IMR-90 (cell line): ENCODE measurements around the gene PRIMA1. TPM values are rescaled to one million over a fixed set of nuclear protein-coding genes. Genes with fewer than 3 reads are reported as not detected.

ENCODE experiments used
- ATAC-seq: fragments of 200-7000 bp; cut with Tn5 transposase; 2 replicates; pipeline ENCODE4 v1.9.1; 2020; ENCODE audit warnings: low read depth, mild to moderate bottlenecking, moderate library complexity
- BruUV-seq: library from RNA; stranded (reverse); fragments of 400-500 nt; replicated peaks from 2 replicates; lab custom pipeline; 2021; lab: Mats Ljungman, UMichigan
- CTCF ChIA-PET: fragments of 300-600 bp; formaldehyde crosslinking; extraction: SDS; loops from one replicate; lab custom pipeline; 2021; ENCODE audit warnings: antibody characterized with exemption; lab: Yijun Ruan, JAX
- POLR2A ChIA-PET: fragments of 300-600 bp; sonication (Branson Sonifier 250); formaldehyde crosslinking; loops from one replicate; lab custom pipeline; 2022; ENCODE audit warnings: antibody characterized with exemption; ENCODE audit not compliant: unreplicated experiment; lab: Charles Lee
- DNase-seq: peaks from one replicate; pipeline ENCODE4 v3.0.0; 2013
- H2AFZ ChIP-seq: replicated peaks from 2 replicates; pipeline ENCODE3; 2013; ENCODE audit warnings: low read length, mild to moderate bottlenecking; ENCODE audit not compliant: poor library complexity
- H2AK5ac ChIP-seq: 2 replicates; pipeline ENCODE4 v1.6.1; 2013; ENCODE audit warnings: low read depth, low read length, inconsistent platforms
- H2AK9ac ChIP-seq: replicated peaks from 2 replicates; pipeline ENCODE3; 2013; ENCODE audit warnings: mild to moderate bottlenecking, low read depth, low read length, moderate library complexity; ENCODE audit not compliant: poor library complexity
- H2BK120ac ChIP-seq: 2 replicates; pipeline ENCODE4 v1.6.1; 2013; ENCODE audit warnings: low read depth, low read length, inconsistent platforms
- H2BK15ac ChIP-seq: 3 replicates; pipeline ENCODE4 v1.6.1; 2013; ENCODE audit warnings: low read depth, low read length, inconsistent platforms
- H2BK20ac ChIP-seq: 2 replicates; pipeline ENCODE4 v1.6.1; 2013; ENCODE audit warnings: low read depth, mild to moderate bottlenecking, inconsistent platforms, low read length, moderate library complexity
- H2BK5ac ChIP-seq: 2 replicates; pipeline ENCODE4 v1.6.1; 2013; ENCODE audit warnings: mild to moderate bottlenecking, low read depth, low read length, inconsistent platforms; ENCODE audit not compliant: poor library complexity, severe bottlenecking
- H3K14ac ChIP-seq: replicated peaks from 2 replicates; pipeline ENCODE4 v1.6.1; 2013; ENCODE audit warnings: low read depth, low read length, inconsistent platforms
- H3K18ac ChIP-seq: 2 replicates; pipeline ENCODE4 v1.6.1; 2013; ENCODE audit warnings: low read depth, low read length, control low read depth
- H3K23ac ChIP-seq: 2 replicates; pipeline ENCODE4 v1.6.1; 2013; ENCODE audit warnings: low read depth, low read length, inconsistent platforms
- H3K27ac ChIP-seq: 2 replicates; pipeline ENCODE4 v1.5.1; 2013; ENCODE audit warnings: mild to moderate bottlenecking, control low read depth, low read length; ENCODE audit not compliant: insufficient read depth
- H3K27me3 ChIP-seq: 2 replicates; pipeline ENCODE4 v1.6.1; 2013; ENCODE audit warnings: low read length; ENCODE audit not compliant: control insufficient read depth, insufficient read depth
- H3K36me3 ChIP-seq: 2 replicates; pipeline ENCODE4 v1.6.1; 2013; ENCODE audit warnings: low read length, mixed read lengths; ENCODE audit not compliant: control insufficient read depth, insufficient read depth
- H3K4ac ChIP-seq: 2 replicates; pipeline ENCODE4 v1.6.1; 2013; ENCODE audit warnings: low read depth, low read length, inconsistent platforms
- H3K4me1 ChIP-seq: 2 replicates; pipeline ENCODE4 v1.6.1; 2013; ENCODE audit warnings: low read length, mixed read lengths; ENCODE audit not compliant: control insufficient read depth, insufficient read depth
- H3K4me2 ChIP-seq: 2 replicates; pipeline ENCODE4 v1.6.1; 2013; ENCODE audit warnings: low read depth, mild to moderate bottlenecking, control low read depth, low read length, moderate library complexity
- H3K4me3 ChIP-seq: 2 replicates; pipeline ENCODE4 v1.5.1; 2013; ENCODE audit warnings: low read depth, mild to moderate bottlenecking, control low read depth, low read length, moderate library complexity; ENCODE audit not compliant: insufficient read depth
- H3K56ac ChIP-seq: 2 replicates; pipeline ENCODE4 v1.6.1; 2013; ENCODE audit warnings: low read length, inconsistent platforms; ENCODE audit not compliant: insufficient read depth; ENCODE audit errors: extremely low read depth
- H3K79me1 ChIP-seq, 2 experiments: 2 replicates each; pipeline ENCODE4 v1.6.1; 2013; ENCODE audit warnings: low read length in 2 of 2, inconsistent platforms in 1 of 2, low read depth in 1 of 2
- H3K9ac ChIP-seq: 2 replicates; pipeline ENCODE4 v1.6.1; 2013; ENCODE audit warnings: low read depth, low read length, control low read depth
- H3K9me1 ChIP-seq: 2 replicates; pipeline ENCODE4 v1.6.1; 2013; ENCODE audit warnings: low read length, inconsistent platforms; ENCODE audit not compliant: insufficient read depth
- H3K9me3 ChIP-seq: 2 replicates; pipeline ENCODE4 v1.6.1; 2013; ENCODE audit warnings: low read length; ENCODE audit not compliant: control insufficient read depth, insufficient read depth
- H4K20me1 ChIP-seq: 2 replicates; pipeline ENCODE4 v1.6.1; 2013; ENCODE audit warnings: low read length, inconsistent platforms; ENCODE audit not compliant: insufficient read depth
- H4K5ac ChIP-seq: 2 replicates; pipeline ENCODE4 v1.6.1; 2013; ENCODE audit warnings: mild to moderate bottlenecking, low read depth, low read length, control low read depth
- H4K8ac ChIP-seq, 2 experiments: 2 replicates each; pipeline ENCODE4 v1.6.1; 2013; ENCODE audit warnings: low read depth in 2 of 2, low read length in 2 of 2, control low read depth in 1 of 2, inconsistent platforms in 1 of 2
- H4K91ac ChIP-seq: 2 replicates; pipeline ENCODE4 v1.6.1; 2013; ENCODE audit warnings: low read depth, low read length, inconsistent platforms; ENCODE audit not compliant: insufficient read depth
- BHLHE40 ChIP-seq: fragments of 150-350 bp; IDR thresholded peaks from 2 replicates; pipeline ENCODE4 v1.6.1; 2016; ENCODE audit warnings: mild to moderate bottlenecking, low read depth, low read length
- CEBPB ChIP-seq: IDR thresholded peaks from 2 replicates; pipeline ENCODE4 v1.6.1; 2012; ENCODE audit warnings: low read depth, low read length, improper control_type of control experiment
- CHD1 ChIP-seq: IDR thresholded peaks from 2 replicates; pipeline ENCODE4 v1.6.1; 2012; ENCODE audit warnings: low read depth, low read length, improper control_type of control experiment
- CTCF ChIP-seq: conservative IDR thresholded peaks from 2 replicates; pipeline ENCODE4 v1.5.1; 2012; ENCODE audit warnings: mild to moderate bottlenecking, low read depth, low read length, improper control_type of control experiment
- ELK1 ChIP-seq: fragments of 150-350 bp; IDR thresholded peaks from 2 replicates; pipeline ENCODE4 v1.6.1; 2016; ENCODE audit warnings: low read depth, mild to moderate bottlenecking, low read length, moderate library complexity, borderline replicate concordance
- FOS ChIP-seq: fragments of 150-350 bp; IDR thresholded peaks from 2 replicates; pipeline ENCODE4 v1.6.1; 2016; ENCODE audit warnings: low read depth, low read length
- MAFK ChIP-seq: IDR thresholded peaks from 2 replicates; pipeline ENCODE4 v1.6.1; 2012; ENCODE audit warnings: low read depth, low read length, improper control_type of control experiment
- MAZ ChIP-seq: IDR thresholded peaks from 2 replicates; pipeline ENCODE4 v1.6.1; 2012; ENCODE audit warnings: low read depth, mild to moderate bottlenecking, low read length, improper control_type of control experiment, moderate library complexity, borderline replicate concordance
- MXI1 ChIP-seq: IDR thresholded peaks from 2 replicates; pipeline ENCODE4 v1.6.1; 2012; ENCODE audit warnings: low read depth, mild to moderate bottlenecking, low read length, moderate library complexity, borderline replicate concordance
- NFE2L2 ChIP-seq: fragments of 150-350 bp; IDR thresholded peaks from 2 replicates; pipeline ENCODE4 v1.6.1; 2016; ENCODE audit warnings: low read depth, mild to moderate bottlenecking, low read length
- RCOR1 ChIP-seq: IDR thresholded peaks from 2 replicates; pipeline ENCODE4 v1.6.1; 2012; ENCODE audit warnings: mild to moderate bottlenecking, low read length, improper control_type of control experiment; ENCODE audit not compliant: insufficient replicate concordance
- RFX5 ChIP-seq: IDR thresholded peaks from 2 replicates; pipeline ENCODE4 v1.8.0; 2012; ENCODE audit warnings: low read depth, mild to moderate bottlenecking, low read length, moderate library complexity
- USF2 ChIP-seq: fragments of 150-350 bp; IDR thresholded peaks from 2 replicates; pipeline ENCODE4 v1.6.1; 2017; ENCODE audit warnings: mild to moderate bottlenecking, antibody characterized with exemption, low read length, low read depth
- WGBS, 2 experiments: methylation state at CpG; one replicate each; pipeline versions ENCODE4 v1.1.5 to v1.1.7; 2013; ENCODE audit warnings: missing lambda C conversion rate in 2 of 2; ENCODE audit not compliant: insufficient read length in 1 of 2; ENCODE audit errors: extremely low coverage in 2 of 2; 5-methylcytosine and 5-hydroxymethylcytosine counted together
- dilution Hi-C: fragments of 300-500 bp; cut with HindIII; formaldehyde crosslinking; loops from one replicate; pipeline ENCODE4 v1.14.3; 2018; ENCODE audit warnings: low sequenced_read_pairs; ENCODE audit not compliant: unreplicated experiment
- in situ Hi-C: fragments of 300-500 bp; cut with MboI; formaldehyde crosslinking; loops from 3 replicates; pipeline ENCODE4 v1.14.3; 2019; ENCODE audit warnings: low sequenced_read_pairs, inconsistent platforms, mixed read lengths
- intact Hi-C: fragments of 100-400 bp; cut with micrococcal nuclease; formaldehyde crosslinking; loops from 2 replicates; pipeline ENCODE4 v1.10.0; 2022
- polyA plus RNA-seq, 3 experiments: library from polyadenylated mRNA; depleted of rRNA; stranded (reverse); fragments of >200 nt; gene quantifications; 2 replicates each; pipeline ENCODE4 v1.2.3, GENCODE V29; 2012; ENCODE audit warnings: low replicate concordance in 1 of 3
- total RNA-seq: library from RNA; depleted of rRNA; stranded (reverse); fragments of >200 nt; gene quantifications from 2 replicates; pipeline ENCODE4 v1.2.3, GENCODE V29; 2012

The PRIMA1 gene
- total and polyA plus RNA-seq, 2 of the 4 experiments (the other 2 are of a cell fraction), result not detected

GRCh38 chr14:93735206-93735605 is 53.1 kb downstream of the PRIMA1 start:
- WGBS, 2 experiments, result 89% methylated on average over 3 of the region's 12 CpGs; no CpG with 5 or more reads in 1 of the 2 experiments
- intact Hi-C loops, result no loop called here
- TF ChIP-seq CHD1 (no peak), CEBPB (no peak), MAZ (no peak), USF2 (no peak), RFX5 (no peak), MAFK (no peak), ELK1 (no peak), NFE2L2 (no peak), CTCF (no peak), MXI1 (no peak), RCOR1 (no peak), FOS (no peak), BHLHE40 (no peak)
- no peaks in the 10 kb centered on the region for H4K20me1 ChIP-seq
- CTCF ChIA-PET, result no interaction called here
- H2BK120ac ChIP-seq, result no peak overlapping the region
- peaks cover 12% of the 10 kb centered on the region for H3K9me3 ChIP-seq
- no peak overlapping the region for H2BK15ac ChIP-seq
- H3K27ac ChIP-seq, result no peak overlapping the region
- no peak overlapping the region for H3K4me2 ChIP-seq
- H3K9ac ChIP-seq, result no peak overlapping the region
- H3K79me1 ChIP-seq, result no peaks in the 10 kb centered on the region
- H2AFZ ChIP-seq, result no peak overlapping the region
- H2AK5ac ChIP-seq, result no peak overlapping the region
- H3K36me3 ChIP-seq, result no peaks in the 10 kb centered on the region
- ATAC-seq (no peak), DNase-seq (no peak)
- dilution Hi-C loops, result no loop called here
- no peak overlapping the region for H3K4me3 ChIP-seq
- H2BK5ac ChIP-seq, result no peak overlapping the region
- no TSS peak for BruUV-seq
- H3K56ac ChIP-seq, result no peak overlapping the region
- no peak overlapping the region for H4K8ac ChIP-seq
- no peak overlapping the region for H3K14ac ChIP-seq
- no peak overlapping the region for H3K18ac ChIP-seq
- in situ Hi-C loops, result no loop called here
- H3K9me1 ChIP-seq, result no peaks in the 10 kb centered on the region
- H3K23ac ChIP-seq, result no peak overlapping the region
- H3K4ac ChIP-seq, result no peak overlapping the region
- H2BK20ac ChIP-seq, result no peak overlapping the region
- no peak overlapping the region for H4K5ac ChIP-seq
- H4K91ac ChIP-seq, result no peak overlapping the region
- POLR2A ChIA-PET, result no interaction called here
- H2AK9ac ChIP-seq, result no peak overlapping the region
- H3K4me1 ChIP-seq, result no peaks in the 10 kb centered on the region
- no peaks in the 10 kb centered on the region for H3K27me3 ChIP-seq
